Calu3 (cell line): ENCODE measurements around the gene TGFBR1. TPM values are rescaled to one million over a fixed set of nuclear protein-coding genes. Genes with fewer than 3 reads are reported as not detected.

Experiments used
- BruUV-seq: library from RNA; stranded (reverse); fragments of 400-500 nt; replicated peaks from 2 replicates; lab custom pipeline; 2021; lab: Mats Ljungman, UMichigan
- CTCF ChIA-PET: fragments of 300-600 bp; sonication (Branson Sonifier 250); formaldehyde crosslinking; loops from one replicate; lab custom pipeline; 2022; ENCODE audit warnings: antibody characterized with exemption; lab: Charles Lee
- DNase-seq: peaks from one replicate; pipeline ENCODE4 v3.0.0; 2022
- H3K27ac Mint-ChIP-seq: one replicate; pipeline ENCODE4 v1.8.0; 2022; ENCODE audit warnings: mixed read lengths; ENCODE audit not compliant: unreplicated experiment
- H3K27me3 Mint-ChIP-seq: one replicate; pipeline ENCODE4 v1.8.0; 2022; ENCODE audit warnings: mixed read lengths; ENCODE audit not compliant: unreplicated experiment
- H3K36me3 Mint-ChIP-seq: one replicate; pipeline ENCODE4 v1.8.0; 2022; ENCODE audit warnings: mild to moderate bottlenecking, moderate library complexity, mixed read lengths; ENCODE audit not compliant: insufficient read depth, unreplicated experiment
- H3K4me1 Mint-ChIP-seq: one replicate; pipeline ENCODE4 v1.8.0; 2022; ENCODE audit warnings: mild to moderate bottlenecking, low read depth, mixed read lengths; ENCODE audit not compliant: unreplicated experiment
- H3K4me3 Mint-ChIP-seq: one replicate; pipeline ENCODE4 v1.8.0; 2022; ENCODE audit warnings: mild to moderate bottlenecking, low read depth, moderate library complexity, mixed read lengths; ENCODE audit not compliant: unreplicated experiment
- H3K9me3 Mint-ChIP-seq: one replicate; pipeline ENCODE4 v1.8.0; 2022; ENCODE audit warnings: low read depth, mixed read lengths; ENCODE audit not compliant: unreplicated experiment
- CTCF ChIP-seq: fragments of 200-600 bp; IDR thresholded peaks from one replicate; pipeline ENCODE4 v1.8.0; 2022; ENCODE audit warnings: antibody characterized with exemption; ENCODE audit not compliant: unreplicated experiment
- intact Hi-C: fragments of 100-400 bp; cut with micrococcal nuclease; formaldehyde crosslinking; loops from one replicate; pipeline ENCODE4 v1.10.0; 2022; ENCODE audit not compliant: unreplicated experiment
- total RNA-seq: library from RNA; stranded (reverse); gene quantifications from 2 replicates; pipeline ENCODE4 v1.2.3, GENCODE V29; 2022

The TGFBR1 gene
- total RNA-seq, 1 experiment from 2014 or later: 22.6 TPM

- no peak overlapping the region for H3K27ac Mint-ChIP-seq
- no peaks in the 10 kb centered on the region for H3K36me3 Mint-ChIP-seq
- CTCF ChIA-PET: no interaction called here
- no peak for DNase-seq
- H3K27me3 Mint-ChIP-seq: peaks cover 46% of the 10 kb centered on the region
- H3K4me1 Mint-ChIP-seq: peaks cover 8% of the 10 kb centered on the region
- H3K4me3 Mint-ChIP-seq: no peak overlapping the region
- H3K9me3 Mint-ChIP-seq: no peaks in the 10 kb centered on the region
- TF ChIP-seq CTCF: no peak
- no TSS peak for BruUV-seq
- intact Hi-C loops: no loop called here
Measured at GRCh38 chr9:99187311-99187710, 82.4 kb downstream of the TGFBR1 start.

GRCh38 chr9:99189186-99189585 is 84.3 kb downstream of the TGFBR1 start:
- CTCF ChIA-PET: no interaction called here
- Mint-ChIP-seq H3K36me3 (no peaks in the 10 kb centered on the region), H3K9me3 (no peaks in the 10 kb centered on the region), H3K27me3 (peaks cover 64% of the 10 kb centered on the region), H3K4me1 (peaks cover 7% of the 10 kb centered on the region), H3K4me3 (no peak overlapping the region), H3K27ac (no peak overlapping the region)
- intact Hi-C loops: no loop called here
- DNase-seq: no peak
- no peak for TF ChIP-seq CTCF
- BruUV-seq: no TSS peak

DNA sequence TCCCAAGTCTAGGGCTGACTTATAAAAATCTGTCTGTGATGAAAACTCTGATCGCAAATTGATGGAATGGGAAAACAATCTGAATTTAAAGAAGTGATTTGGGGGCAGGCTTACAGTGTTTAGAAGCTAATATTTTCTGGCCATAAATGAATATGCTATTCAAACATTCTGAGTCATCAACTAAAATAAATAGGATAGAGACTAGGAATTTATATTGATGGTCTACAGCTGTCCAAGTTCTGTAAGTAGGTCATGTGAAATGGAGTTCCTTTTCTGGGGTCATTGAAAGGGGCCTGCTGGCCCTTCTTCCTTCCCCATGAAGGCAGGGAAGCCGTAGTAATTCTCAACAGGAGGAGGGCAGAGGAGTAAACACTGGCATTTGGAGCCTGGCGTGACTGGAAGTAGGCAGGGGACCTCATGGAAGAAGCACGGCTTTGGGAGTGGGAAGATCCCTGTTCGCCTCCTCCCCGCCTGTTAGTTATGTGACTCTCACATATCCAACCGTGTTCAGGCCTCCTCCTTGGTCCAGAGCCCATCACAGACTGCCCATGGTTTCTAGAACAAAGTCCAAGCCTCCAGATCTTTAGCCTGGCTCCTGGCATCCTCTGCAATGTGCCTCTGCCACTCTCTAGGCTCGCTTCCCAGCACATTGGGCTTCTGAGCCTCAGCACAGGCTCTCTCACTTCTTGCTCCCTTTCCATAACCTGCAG is 85.1 kb downstream of the TGFBR1 start:
- BruUV-seq: no TSS peak
- intact Hi-C loops: no loop called here
- CTCF ChIA-PET: no interaction called here
- Mint-ChIP-seq H3K4me3 (no peak overlapping the region), H3K9me3 (no peaks in the 10 kb centered on the region), H3K36me3 (no peaks in the 10 kb centered on the region), H3K4me1 (no peaks in the 10 kb centered on the region), H3K27me3 (peaks cover 69% of the 10 kb centered on the region), H3K27ac (no peak overlapping the region)
- no peak for DNase-seq
- TF ChIP-seq CTCF: no peak

DNA sequence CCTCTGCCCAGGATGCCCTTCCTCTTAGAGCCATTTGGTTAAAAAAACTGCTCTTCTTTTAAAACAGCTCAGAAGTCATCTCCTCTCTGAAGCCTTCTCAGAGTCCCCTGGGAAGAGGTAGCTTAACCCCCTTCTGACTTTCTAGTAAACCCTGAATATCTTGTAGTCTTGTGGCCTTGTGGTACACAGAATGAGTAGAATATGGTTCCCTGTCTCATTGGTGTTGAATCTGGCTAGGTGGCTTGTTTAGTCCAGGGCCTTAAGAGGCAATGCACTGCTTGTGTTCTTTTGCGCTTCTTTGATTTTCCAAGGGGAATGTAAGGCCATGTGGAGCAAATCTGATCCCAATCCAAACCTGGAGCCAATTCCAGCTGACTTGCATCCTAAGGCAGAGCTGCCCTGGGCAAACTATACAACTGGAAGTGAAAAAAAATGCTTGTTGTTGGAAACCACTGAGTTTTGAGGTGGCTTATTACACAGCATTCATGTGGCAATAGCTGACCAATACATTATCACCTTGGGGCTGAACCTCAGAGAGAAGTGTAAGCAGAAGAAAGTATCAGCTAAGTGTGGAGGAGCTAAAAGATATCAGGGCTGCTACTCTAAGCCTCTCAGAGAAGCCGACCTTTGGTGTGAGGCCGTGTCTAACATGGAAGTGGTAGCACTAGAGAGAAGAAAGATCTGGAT is 85.8 kb downstream of the TGFBR1 start:
- CTCF ChIA-PET: interaction anchor here (0.5 kb wide), 1 partner anchor 154 kb away, joined by 3 read pairs; no protein-coding TSS in a partner anchor
- Mint-ChIP-seq H3K27me3 (peaks cover 76% of the 10 kb centered on the region), H3K36me3 (no peaks in the 10 kb centered on the region), H3K9me3 (no peaks in the 10 kb centered on the region), H3K4me3 (no peak overlapping the region), H3K4me1 (no peaks in the 10 kb centered on the region), H3K27ac (no peak overlapping the region)
- no peak for TF ChIP-seq CTCF
- DNase-seq: no peak
- BruUV-seq: no TSS peak
- intact Hi-C loops: no loop called here
